Panc1 (cell line): ENCODE results near the gene FHL2. TPM values are rescaled to one million over a fixed set of nuclear protein-coding genes. Genes with fewer than 3 reads are reported as not detected.

ENCODE experiments used
- ATAC-seq: fragments of 200-7000 bp; cut with Tn5 transposase; 2 replicates; pipeline ENCODE4 v1.9.1; 2020; ENCODE audit warnings: mild to moderate bottlenecking, moderate library complexity
- BruUV-seq: library from RNA; stranded (reverse); fragments of 400-500 nt; replicated peaks from 2 replicates; lab custom pipeline; 2021; lab: Mats Ljungman, UMichigan
- CTCF ChIA-PET: fragments of 300-600 bp; sonication (Branson Sonifier 250); formaldehyde crosslinking; loops from one replicate; lab custom pipeline; 2022; ENCODE audit warnings: antibody characterized with exemption; lab: Charles Lee
- POLR2A ChIA-PET: fragments of 300-600 bp; sonication (Branson Sonifier 250); formaldehyde crosslinking; loops from one replicate; lab custom pipeline; 2022; ENCODE audit warnings: antibody characterized with exemption; lab: Charles Lee
- DNase-seq: peaks from one replicate; pipeline ENCODE4 v3.0.0-alpha.2; 2010; ENCODE audit warnings: low read depth, low spot score
- H3K27ac ChIP-seq: 2 replicates; pipeline ENCODE4 v1.5.1; 2011; ENCODE audit warnings: mild to moderate bottlenecking, low read length, inconsistent platforms
- H3K27me3 ChIP-seq: fragments of 200-500 bp; sonication (Bioruptor generic); 2 replicates; pipeline ENCODE4 v1.6.0; 2014; ENCODE audit warnings: low read length, inconsistent platforms; ENCODE audit not compliant: control insufficient read depth, insufficient read depth
- H3K36me3 ChIP-seq: fragments of 200-500 bp; sonication (Bioruptor generic); 2 replicates; pipeline ENCODE4 v1.5.1; 2014; ENCODE audit warnings: inconsistent platforms, mild to moderate bottlenecking, low read length, moderate library complexity; ENCODE audit not compliant: control insufficient read depth, insufficient read depth
- H3K4me1 ChIP-seq: 2 replicates; pipeline ENCODE4 v1.5.1; 2011; ENCODE audit warnings: inconsistent platforms, mild to moderate bottlenecking, low read length, moderate library complexity; ENCODE audit not compliant: control insufficient read depth, insufficient read depth
- H3K4me3 ChIP-seq, 2 experiments: 2 replicates each; pipeline ENCODE4 v1.5.1; 2011 to 2012; ENCODE audit warnings: low read depth in 2 of 2, low read length in 2 of 2, mild to moderate bottlenecking in 2 of 2, inconsistent platforms in 1 of 2, moderate library complexity in 1 of 2
- H3K9me3 ChIP-seq: fragments of 200-500 bp; sonication (Bioruptor generic); 2 replicates; pipeline ENCODE4 v1.5.1; 2014; ENCODE audit warnings: low read depth, mild to moderate bottlenecking, inconsistent platforms, low read length, moderate library complexity; ENCODE audit not compliant: control insufficient read depth, insufficient read depth
- POLR2AphosphoS5 ChIP-seq: IDR thresholded peaks from 2 replicates; pipeline ENCODE4 v1.6.1; 2012; ENCODE audit warnings: mild to moderate bottlenecking, low read depth, low read length, moderate library complexity
- REST ChIP-seq, 2 experiments: IDR thresholded peaks; 2 replicates each; pipeline ENCODE4 v1.6.1; 2011 to 2012; ENCODE audit warnings: low read depth in 2 of 2, control low read depth in 1 of 2, low read length in 1 of 2, mild to moderate bottlenecking in 1 of 2, moderate library complexity in 1 of 2; ENCODE audit not compliant: insufficient read depth in 1 of 2
- SIN3A ChIP-seq: IDR thresholded peaks from 2 replicates; pipeline ENCODE4 v1.6.1; 2012; ENCODE audit warnings: low read depth, mild to moderate bottlenecking, low read length, moderate library complexity, borderline replicate concordance; ENCODE audit not compliant: insufficient read depth
- TCF7L2 ChIP-seq: IDR thresholded peaks from 2 replicates; pipeline ENCODE4 v1.6.1; 2011; ENCODE audit warnings: mild to moderate bottlenecking, low read depth, low read length, inconsistent platforms
- in situ Hi-C: cut with HindIII; loops from 2 replicates; pipeline ENCODE4 v1.10.0; 2016; ENCODE audit warnings: low sequenced_read_pairs, low pct_unique_long_range_greater_than_20kb
- intact Hi-C: fragments of 100-400 bp; cut with micrococcal nuclease; formaldehyde crosslinking; loops from one replicate; pipeline ENCODE4 v1.10.0; 2022; ENCODE audit not compliant: unreplicated experiment
- total RNA-seq: library from RNA; stranded (reverse); gene quantifications from one replicate; pipeline ENCODE4 v1.2.1, GENCODE V29; 2021; ENCODE audit not compliant: unreplicated experiment
- TF ChIP-seq, protein P1 (sequence below): fragments of 450-650 bp; IDR thresholded peaks from 2 replicates; pipeline ENCODE4 v1.5.1; 2017; ENCODE audit warnings: mild to moderate bottlenecking

Gene FHL2
- total RNA-seq, 1 experiment from 2014 or later = 378 TPM

DNA sequence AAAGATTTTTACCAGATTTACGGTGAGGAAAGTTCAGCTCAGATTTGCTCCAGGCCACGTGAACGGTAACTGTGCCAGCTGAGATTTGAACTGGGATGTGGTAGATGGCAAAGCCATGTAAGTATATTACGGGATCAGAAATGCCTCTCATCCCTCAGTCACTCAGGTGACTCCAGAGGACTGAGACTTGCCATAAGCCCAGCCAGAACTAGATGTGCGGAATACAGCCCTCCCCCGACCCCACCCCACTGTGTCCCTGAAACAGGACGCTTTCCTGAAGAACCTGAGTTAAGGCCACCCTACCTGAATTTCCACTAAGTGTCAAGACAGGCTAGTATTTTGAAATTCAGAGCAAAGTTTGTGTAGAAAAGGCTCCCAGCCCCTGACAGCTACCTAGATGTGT, 1.3 kb upstream of the FHL2 start:
- no peak for TF ChIP-seq TCF7L2
- no peak; the same call in 1 of the 2 replicates for TF ChIP-seq POLR2AphosphoS5
- TF ChIP-seq SIN3A = no peak
- in situ Hi-C loops = no loop called here
- peaks cover 72% of the 10 kb centered on the region for H3K4me1 ChIP-seq
- DNase-seq (no peak), ATAC-seq (no peak)
- intact Hi-C loops = loop anchor here (5.0 kb wide), 1 partner anchor 57 kb away; no protein-coding TSS in a partner anchor
- H3K27ac ChIP-seq = peak overlapping the region; percentile 100
- H3K27me3 ChIP-seq = no peaks in the 10 kb centered on the region
- no peaks in the 10 kb centered on the region for H3K9me3 ChIP-seq
- BruUV-seq = no TSS peak
- peak overlapping the region; percentile 25 to 86; a peak in 3 of 4 replicates for H3K4me3 ChIP-seq
- ChIA-PET CTCF (interaction anchor here (0.9 kb wide), 1 partner anchor 119 kb away, joined by 3 read pairs; no protein-coding TSS in a partner anchor), POLR2A (interaction anchor here (0.7 to 1.2 kb wide), 5 partner anchors 10 to 121 kb away, joined by 3 to 6 read pairs (median 4); no protein-coding TSS in a partner anchor)
- H3K36me3 ChIP-seq = peaks cover 17% of the 10 kb centered on the region

DNA sequence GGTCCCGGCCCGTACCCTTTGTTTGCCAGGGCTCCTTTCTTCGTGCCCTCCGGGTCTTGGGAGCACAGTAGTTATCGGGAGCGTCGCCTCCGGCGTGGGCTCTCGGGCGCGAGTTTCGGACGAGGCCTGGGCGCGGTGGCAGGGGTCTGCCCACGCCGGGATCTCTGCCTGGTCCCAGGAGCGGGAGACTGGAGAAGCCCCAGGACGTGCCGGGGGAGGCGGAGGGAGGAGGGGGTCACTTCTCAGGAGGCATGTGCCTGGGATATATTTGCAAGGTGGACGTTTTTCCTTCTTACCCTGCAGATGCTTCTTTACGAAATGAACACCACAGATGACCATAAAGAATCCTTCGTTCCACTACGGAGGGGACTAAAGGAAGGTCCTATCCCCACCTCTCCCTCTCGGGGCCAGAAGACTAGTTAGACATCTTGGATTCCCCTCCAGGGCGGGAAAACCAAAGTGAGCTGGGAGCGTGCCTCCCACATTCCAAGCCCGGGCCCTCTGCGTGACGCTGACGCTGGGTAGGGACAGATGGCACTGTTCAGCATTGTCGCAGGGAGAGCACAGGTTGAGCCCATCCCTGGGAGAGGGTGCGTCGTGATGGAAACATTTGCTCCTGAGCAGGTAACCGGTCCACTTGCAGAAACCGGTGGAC, 483 bp upstream of the FHL2 start:
- no peaks in the 10 kb centered on the region for H3K9me3 ChIP-seq
- peak overlapping the region; percentile 100 for H3K27ac ChIP-seq
- in situ Hi-C loops = no loop called here
- CTCF ChIA-PET = interaction anchor here (1.1 kb wide), 1 partner anchor 122 kb away, joined by 4 read pairs; no protein-coding TSS in a partner anchor
- TF ChIP-seq, protein P1, sequence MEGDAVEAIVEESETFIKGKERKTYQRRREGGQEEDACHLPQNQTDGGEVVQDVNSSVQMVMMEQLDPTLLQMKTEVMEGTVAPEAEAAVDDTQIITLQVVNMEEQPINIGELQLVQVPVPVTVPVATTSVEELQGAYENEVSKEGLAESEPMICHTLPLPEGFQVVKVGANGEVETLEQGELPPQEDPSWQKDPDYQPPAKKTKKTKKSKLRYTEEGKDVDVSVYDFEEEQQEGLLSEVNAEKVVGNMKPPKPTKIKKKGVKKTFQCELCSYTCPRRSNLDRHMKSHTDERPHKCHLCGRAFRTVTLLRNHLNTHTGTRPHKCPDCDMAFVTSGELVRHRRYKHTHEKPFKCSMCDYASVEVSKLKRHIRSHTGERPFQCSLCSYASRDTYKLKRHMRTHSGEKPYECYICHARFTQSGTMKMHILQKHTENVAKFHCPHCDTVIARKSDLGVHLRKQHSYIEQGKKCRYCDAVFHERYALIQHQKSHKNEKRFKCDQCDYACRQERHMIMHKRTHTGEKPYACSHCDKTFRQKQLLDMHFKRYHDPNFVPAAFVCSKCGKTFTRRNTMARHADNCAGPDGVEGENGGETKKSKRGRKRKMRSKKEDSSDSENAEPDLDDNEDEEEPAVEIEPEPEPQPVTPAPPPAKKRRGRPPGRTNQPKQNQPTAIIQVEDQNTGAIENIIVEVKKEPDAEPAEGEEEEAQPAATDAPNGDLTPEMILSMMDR = peak; percentile 45
- TF ChIP-seq TCF7L2 = no peak
- BruUV-seq = no TSS peak
- intact Hi-C loops = loop anchor here (5.0 kb wide), 1 partner anchor 123 kb away; no protein-coding TSS in a partner anchor
- H3K4me3 ChIP-seq = peak overlapping the region; percentile 25 to 86
- DNase-seq (no peak), ATAC-seq (peak; percentile 24)
- no peaks in the 10 kb centered on the region for H3K27me3 ChIP-seq
- H3K36me3 ChIP-seq = peaks cover 17% of the 10 kb centered on the region
- H3K4me1 ChIP-seq = peaks cover 70% of the 10 kb centered on the region
- POLR2A ChIA-PET = interaction anchor here (0.9 to 2.1 kb wide), 4 partner anchors 9 to 122 kb away, joined by 3 to 10 read pairs (median 4); no protein-coding TSS in a partner anchor

- DNase-seq (no peak), ATAC-seq (no peak)
- in situ Hi-C loops (no loop called here), intact Hi-C loops (loop anchor here (5.0 kb wide), 1 partner anchor 124 kb away; no protein-coding TSS in a partner anchor)
- H3K4me1 ChIP-seq = peaks cover 70% of the 10 kb centered on the region
- BruUV-seq = no TSS peak
- H3K27ac ChIP-seq = peak overlapping the region; percentile 100
- POLR2A ChIA-PET = interaction anchor here (0.5 to 2.1 kb wide), 5 partner anchors 9 to 353 kb away, joined by 3 to 10 read pairs (median 4); no protein-coding TSS in a partner anchor
- H3K36me3 ChIP-seq = peaks cover 21% of the 10 kb centered on the region
- peak overlapping the region; percentile 86 to 90 for H3K4me3 ChIP-seq
- no peak for TF ChIP-seq TCF7L2
- no peak for TF ChIP-seq SIN3A
- TF ChIP-seq, protein P1 = no peak
- no peak for TF ChIP-seq POLR2AphosphoS5
- no peak for TF ChIP-seq REST (IDR thresholded peaks at IDR 0.05; ENCODE audit: insufficient read depth in 1 of 2, low read depth in 2 of 2, low read length in 1 of 2)
- CTCF ChIA-PET = interaction anchor here (1.0 to 1.1 kb wide), 2 partner anchors 121 to 123 kb away, joined by 4 read pairs; no protein-coding TSS in a partner anchor
- no peaks in the 10 kb centered on the region for H3K27me3 ChIP-seq
- H3K9me3 ChIP-seq = no peaks in the 10 kb centered on the region
Observed at GRCh38 chr2:105397953-105398335, 907 bp downstream of the FHL2 start.
